NB4 (cell line): ENCODE data around the gene AGAP1.

Experiments used
- DNase-seq: peaks from one replicate; pipeline ENCODE4 v3.0.0; 2010; ENCODE audit warnings: low read depth
- H3K4me3 ChIP-seq: one replicate; pipeline ENCODE4 v1.5.1; 2011; ENCODE audit warnings: mild to moderate bottlenecking, low read depth, low read length, moderate library complexity
- MYC ChIP-seq: IDR thresholded peaks from 2 replicates; pipeline ENCODE4 v1.6.1; 2011; ENCODE audit warnings: low read depth, low read length
- POLR2A ChIP-seq: IDR thresholded peaks from 2 replicates; pipeline ENCODE4 v1.6.1; 2011; ENCODE audit warnings: mild to moderate bottlenecking; ENCODE audit not compliant: insufficient read length; ENCODE audit errors: extremely low read depth
- TF ChIP-seq, protein P1 (sequence below): IDR thresholded peaks from 2 replicates; pipeline ENCODE4 v1.6.1; 2011; ENCODE audit warnings: low read depth, low read length
- TF ChIP-seq, protein P2 (sequence below): IDR thresholded peaks from one replicate; pipeline ENCODE4 v1.5.1; 2012; ENCODE audit warnings: low read depth, low read length

The AGAP1 gene

GRCh38 chr2:235793163-235793752 is 299.4 kb downstream of the AGAP1 start:
- no peak overlapping the region for H3K4me3 ChIP-seq
- TF ChIP-seq, protein P1, sequence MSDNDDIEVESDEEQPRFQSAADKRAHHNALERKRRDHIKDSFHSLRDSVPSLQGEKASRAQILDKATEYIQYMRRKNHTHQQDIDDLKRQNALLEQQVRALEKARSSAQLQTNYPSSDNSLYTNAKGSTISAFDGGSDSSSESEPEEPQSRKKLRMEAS: peak; percentile 41
- TF ChIP-seq, protein P2, sequence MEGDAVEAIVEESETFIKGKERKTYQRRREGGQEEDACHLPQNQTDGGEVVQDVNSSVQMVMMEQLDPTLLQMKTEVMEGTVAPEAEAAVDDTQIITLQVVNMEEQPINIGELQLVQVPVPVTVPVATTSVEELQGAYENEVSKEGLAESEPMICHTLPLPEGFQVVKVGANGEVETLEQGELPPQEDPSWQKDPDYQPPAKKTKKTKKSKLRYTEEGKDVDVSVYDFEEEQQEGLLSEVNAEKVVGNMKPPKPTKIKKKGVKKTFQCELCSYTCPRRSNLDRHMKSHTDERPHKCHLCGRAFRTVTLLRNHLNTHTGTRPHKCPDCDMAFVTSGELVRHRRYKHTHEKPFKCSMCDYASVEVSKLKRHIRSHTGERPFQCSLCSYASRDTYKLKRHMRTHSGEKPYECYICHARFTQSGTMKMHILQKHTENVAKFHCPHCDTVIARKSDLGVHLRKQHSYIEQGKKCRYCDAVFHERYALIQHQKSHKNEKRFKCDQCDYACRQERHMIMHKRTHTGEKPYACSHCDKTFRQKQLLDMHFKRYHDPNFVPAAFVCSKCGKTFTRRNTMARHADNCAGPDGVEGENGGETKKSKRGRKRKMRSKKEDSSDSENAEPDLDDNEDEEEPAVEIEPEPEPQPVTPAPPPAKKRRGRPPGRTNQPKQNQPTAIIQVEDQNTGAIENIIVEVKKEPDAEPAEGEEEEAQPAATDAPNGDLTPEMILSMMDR: peak; percentile 77
- no peak for TF ChIP-seq POLR2A
- peak; percentile 73 for DNase-seq

- no peak overlapping the region for H3K4me3 ChIP-seq
- TF ChIP-seq, protein P2: no peak
- no peak for TF ChIP-seq POLR2A
- no peak for TF ChIP-seq MYC
- TF ChIP-seq, protein P1: no peak
- no peak for DNase-seq
Measured at GRCh38 chr2:235799281-235799680, 305.4 kb downstream of the AGAP1 start.

DNA sequence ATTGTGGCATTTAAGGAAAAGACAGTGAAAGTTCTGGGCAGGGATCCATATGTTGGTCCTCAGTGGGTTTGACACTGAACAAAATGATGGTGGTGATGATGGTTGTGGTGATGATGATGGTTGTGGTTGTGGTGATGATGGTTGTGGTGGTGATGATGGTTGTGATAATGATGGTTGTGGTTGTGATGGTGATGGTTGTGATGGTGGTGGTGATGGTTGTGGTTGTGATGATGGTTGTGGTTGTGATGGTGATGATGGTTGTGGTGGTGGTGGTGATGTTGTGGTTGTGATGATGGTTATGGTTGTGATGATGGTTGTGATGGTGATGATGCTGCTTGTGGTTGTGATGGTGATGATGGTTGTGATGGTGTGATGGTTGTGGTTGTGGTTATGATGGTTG is 308.7 kb downstream of the AGAP1 start:
- TF ChIP-seq MYC: no peak
- TF ChIP-seq, protein P2: no peak
- no peak for TF ChIP-seq POLR2A
- TF ChIP-seq, protein P1: no peak
- H3K4me3 ChIP-seq: no peak overlapping the region
- DNase-seq: no peak

GRCh38 chr2:235803028-235803427 is 309.2 kb downstream of the AGAP1 start:
- TF ChIP-seq, protein P2: no peak
- TF ChIP-seq MYC: no peak
- no peak for TF ChIP-seq POLR2A
- peak; percentile 25 for DNase-seq
- H3K4me3 ChIP-seq: no peak overlapping the region

- no peak for TF ChIP-seq POLR2A
- no peak overlapping the region for H3K4me3 ChIP-seq
- no peak for DNase-seq
Measured at GRCh38 chr2:235804676-235805075, 310.8 kb downstream of the AGAP1 start.

- H3K4me3 ChIP-seq: no peak overlapping the region
- DNase-seq: no peak
- TF ChIP-seq, protein P1: no peak
- TF ChIP-seq, protein P2: no peak
- no peak for TF ChIP-seq MYC
- no peak for TF ChIP-seq POLR2A
Measured at GRCh38 chr2:235806986-235807750, 313.3 kb downstream of the AGAP1 start.
